HFF-Myc (cell line): ENCODE data around the gene AGBL1.

ENCODE experiments used
- DNase-seq: peaks from one replicate; pipeline ENCODE4 v3.0.0-alpha.2; 2011; ENCODE audit warnings: low read depth; ENCODE audit errors: extremely low read depth
- H3K4me3 ChIP-seq: replicated peaks from 2 replicates; pipeline ENCODE4 v1.5.1; 2011; ENCODE audit warnings: low read depth, mild to moderate bottlenecking, control low read depth, low read length
- TF ChIP-seq, protein P1 (sequence below): IDR thresholded peaks from 2 replicates; pipeline ENCODE4 v1.5.1; 2012; ENCODE audit warnings: mild to moderate bottlenecking, low read depth, low read length, control low read depth; ENCODE audit errors: missing control alignments

AGBL1 gene

DNA sequence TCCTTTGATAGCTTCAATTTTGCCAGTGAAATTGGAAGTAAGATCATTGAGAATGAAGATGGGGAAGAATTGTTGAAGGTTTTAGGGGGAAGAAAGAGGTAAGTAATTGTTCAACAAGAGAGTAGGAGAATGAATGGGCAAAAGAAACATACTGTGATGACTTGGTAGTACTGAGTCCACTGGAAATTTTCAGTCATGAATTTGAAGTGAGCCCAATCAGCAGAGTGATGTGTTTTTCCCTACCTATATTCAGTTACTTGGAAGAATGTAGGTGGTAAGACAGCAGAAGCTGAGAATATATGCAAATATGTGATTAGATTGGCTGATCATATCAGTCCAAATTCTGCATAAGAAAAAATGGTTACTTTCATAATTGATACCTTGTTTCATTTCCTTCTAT lies 569.6 kb downstream of the AGBL1 start:
- no peak for DNase-seq
- TF ChIP-seq, protein P1, sequence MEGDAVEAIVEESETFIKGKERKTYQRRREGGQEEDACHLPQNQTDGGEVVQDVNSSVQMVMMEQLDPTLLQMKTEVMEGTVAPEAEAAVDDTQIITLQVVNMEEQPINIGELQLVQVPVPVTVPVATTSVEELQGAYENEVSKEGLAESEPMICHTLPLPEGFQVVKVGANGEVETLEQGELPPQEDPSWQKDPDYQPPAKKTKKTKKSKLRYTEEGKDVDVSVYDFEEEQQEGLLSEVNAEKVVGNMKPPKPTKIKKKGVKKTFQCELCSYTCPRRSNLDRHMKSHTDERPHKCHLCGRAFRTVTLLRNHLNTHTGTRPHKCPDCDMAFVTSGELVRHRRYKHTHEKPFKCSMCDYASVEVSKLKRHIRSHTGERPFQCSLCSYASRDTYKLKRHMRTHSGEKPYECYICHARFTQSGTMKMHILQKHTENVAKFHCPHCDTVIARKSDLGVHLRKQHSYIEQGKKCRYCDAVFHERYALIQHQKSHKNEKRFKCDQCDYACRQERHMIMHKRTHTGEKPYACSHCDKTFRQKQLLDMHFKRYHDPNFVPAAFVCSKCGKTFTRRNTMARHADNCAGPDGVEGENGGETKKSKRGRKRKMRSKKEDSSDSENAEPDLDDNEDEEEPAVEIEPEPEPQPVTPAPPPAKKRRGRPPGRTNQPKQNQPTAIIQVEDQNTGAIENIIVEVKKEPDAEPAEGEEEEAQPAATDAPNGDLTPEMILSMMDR = no peak
- no peak overlapping the region for H3K4me3 ChIP-seq

DNA sequence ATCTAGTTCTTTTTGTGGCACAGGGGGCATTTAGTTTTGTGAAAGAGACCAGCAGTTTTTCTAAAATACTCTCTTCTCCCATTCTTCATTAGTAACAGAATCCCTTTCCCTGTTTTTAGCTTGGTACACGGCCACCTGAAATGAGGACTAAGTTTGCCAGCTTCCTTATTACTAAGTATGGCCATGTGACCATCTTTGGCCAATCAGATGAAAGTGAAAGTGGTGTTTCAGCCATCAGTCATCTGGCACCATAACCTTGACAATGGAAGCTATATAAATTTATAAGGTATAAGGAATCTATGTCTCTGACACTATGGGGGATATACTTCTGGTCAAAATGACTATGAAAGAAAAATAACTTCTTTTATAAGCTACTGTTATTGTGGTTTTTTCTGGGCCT lies 570.4 kb downstream of the AGBL1 start:
- DNase-seq = no peak
- TF ChIP-seq, protein P1 = no peak

DNA sequence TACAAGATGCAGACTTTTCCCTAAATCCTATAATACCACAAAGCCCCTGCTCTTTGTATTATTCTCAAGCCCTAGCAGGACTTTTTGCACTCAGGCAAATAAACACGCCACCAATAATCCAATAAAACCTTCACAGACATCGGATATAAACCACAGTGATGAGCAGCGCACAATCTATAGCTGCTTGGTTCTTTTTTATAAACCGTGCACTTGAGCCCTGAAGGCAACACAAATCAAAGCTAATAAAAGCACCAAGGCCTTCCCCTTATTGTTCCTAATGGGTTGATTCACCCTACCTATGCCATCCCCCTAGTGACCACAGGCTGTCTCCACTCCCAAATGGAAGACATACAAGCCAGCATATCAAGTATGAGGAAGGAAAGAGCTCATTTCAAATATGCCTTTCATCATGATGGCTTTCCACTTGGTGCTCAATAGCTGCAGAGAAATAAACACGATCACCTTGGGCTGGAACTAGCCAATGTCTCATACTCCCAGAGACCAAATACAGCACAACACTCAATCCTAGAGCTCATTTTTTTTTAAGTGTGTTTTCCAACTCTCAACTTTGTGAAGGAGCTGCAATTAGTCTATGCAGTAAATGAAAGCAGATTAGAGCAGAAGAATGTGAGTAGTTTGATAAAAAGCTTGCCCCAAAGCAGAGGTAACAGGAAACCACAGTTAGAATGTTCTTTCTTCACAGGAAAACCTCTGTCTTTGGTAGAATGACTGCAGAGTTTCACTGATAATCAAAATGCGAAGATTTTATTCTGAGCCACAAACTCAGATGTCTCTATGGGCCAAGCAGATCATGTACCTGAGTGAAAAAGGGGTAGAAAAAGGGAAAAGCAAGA lies 573.9 kb downstream of the AGBL1 start:
- TF ChIP-seq, protein P1 = no peak
- H3K4me3 ChIP-seq = no peak overlapping the region
- DNase-seq = no peak

More for the DNA sequence above, 570.4 kb downstream of the AGBL1 start:
- H3K4me3 ChIP-seq = no peak overlapping the region

DNA sequence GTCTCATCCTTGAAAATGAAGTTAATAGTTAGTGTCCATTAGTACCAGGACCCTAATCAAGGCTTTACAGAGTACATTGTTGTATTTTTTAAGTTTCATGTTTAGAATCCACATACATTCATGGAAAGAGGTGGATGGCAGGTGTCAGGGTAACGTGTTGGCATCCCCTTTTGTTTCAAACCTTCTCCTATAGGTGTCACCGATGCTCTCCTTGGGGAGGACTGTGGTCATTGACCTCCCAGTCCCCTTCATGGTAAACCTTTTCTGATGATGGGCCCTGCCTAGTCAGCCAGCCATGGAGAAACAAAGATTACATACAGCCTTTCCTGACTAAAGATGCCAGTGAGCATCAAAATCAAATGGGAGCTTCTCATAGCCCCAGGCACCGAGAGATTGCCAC lies 574.8 kb downstream of the AGBL1 start:
- TF ChIP-seq, protein P1 = no peak

DNA sequence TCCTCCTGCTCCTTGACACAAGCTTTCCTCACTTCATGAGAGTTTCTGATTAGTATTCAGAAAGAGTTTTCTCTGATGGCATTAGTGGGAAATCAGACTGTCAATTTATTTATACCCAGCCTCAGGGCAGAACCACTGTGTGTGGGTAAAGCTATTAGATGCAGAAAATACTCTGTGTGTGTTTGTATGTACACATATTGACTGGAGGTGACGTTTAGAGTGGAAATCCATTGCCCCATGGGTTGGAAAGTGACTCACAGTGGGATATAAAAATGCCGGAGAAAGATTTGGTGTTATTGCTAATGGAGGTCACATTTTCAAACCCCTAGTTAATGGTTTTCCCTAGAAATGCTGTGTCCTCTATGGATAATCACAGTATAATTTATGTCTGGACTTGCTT lies 577.6 kb downstream of the AGBL1 start:
- TF ChIP-seq, protein P1 = no peak
- no peak overlapping the region for H3K4me3 ChIP-seq
- no peak for DNase-seq

More for the DNA sequence above, 574.8 kb downstream of the AGBL1 start:
- DNase-seq = no peak
- no peak overlapping the region for H3K4me3 ChIP-seq

DNA sequence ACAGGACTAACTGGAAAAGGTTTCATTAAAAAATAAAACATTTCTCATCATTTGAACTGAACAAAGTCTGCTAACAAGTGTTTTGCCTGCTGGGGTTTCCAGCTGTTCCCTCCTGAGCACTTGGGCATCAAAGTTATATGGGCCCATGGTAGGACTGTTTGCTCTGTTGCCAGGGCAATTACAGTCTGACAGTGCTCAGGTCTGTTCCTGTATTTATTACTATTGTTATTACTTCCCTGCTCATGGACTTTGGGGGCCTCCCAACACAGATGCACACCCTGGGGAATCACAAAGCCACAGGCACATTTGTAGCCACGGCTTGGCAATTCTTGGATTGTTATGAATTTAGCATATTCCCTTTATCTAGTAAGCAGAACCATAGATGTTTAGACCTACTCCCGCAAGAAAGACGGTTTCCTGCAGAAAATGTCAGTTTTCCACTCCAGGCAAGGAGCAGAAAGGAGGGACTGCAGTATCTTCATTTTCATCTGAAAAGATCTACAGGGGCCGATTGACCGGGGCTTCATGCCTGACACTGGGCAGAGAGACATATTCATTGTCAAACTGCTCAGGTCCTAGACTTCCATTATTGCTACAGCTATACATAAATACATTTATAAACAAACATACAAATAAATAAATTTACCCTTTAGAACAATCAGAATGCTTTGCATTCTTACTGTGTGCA lies 580.2 kb downstream of the AGBL1 start:
- TF ChIP-seq, protein P1 = no peak
- DNase-seq = no peak
- H3K4me3 ChIP-seq = no peak overlapping the region
